NCI-H2171 (cell line): Measurements from ENCODE around the gene MRPS6.

ENCODE experiments used
- DNase-seq: peaks from one replicate; lab custom pipeline; 2025; lab: John Stamatoyannopoulos, UW

The MRPS6 gene

GRCh38 chr21:34071683-34072082 lies 1.7 kb upstream of the MRPS6 start:
- DNase-seq = no peak

GRCh38 chr21:34072145-34073031 lies 990 bp upstream of the MRPS6 start:
- DNase-seq = no peak

GRCh38 chr21:34073749-34074282 lies 438 bp downstream of the MRPS6 start:
- no peak for DNase-seq

GRCh38 chr21:34074283-34075090 lies 1.1 kb downstream of the MRPS6 start:
- no peak for DNase-seq

- DNase-seq = no peak
Measured at GRCh38 chr21:34075091-34075425, 1.7 kb downstream of the MRPS6 start.

GRCh38 chr21:34075760-34076660 lies 2.6 kb downstream of the MRPS6 start:
- no peak for DNase-seq

- DNase-seq = no peak
Measured at GRCh38 chr21:34076835-34077234, 3.5 kb downstream of the MRPS6 start.

- no peak for DNase-seq
Measured at GRCh38 chr21:34077888-34078287, 4.5 kb downstream of the MRPS6 start.

- no peak for DNase-seq
Measured at GRCh38 chr21:34078915-34079314, 5.5 kb downstream of the MRPS6 start.

- DNase-seq = no peak
Measured at GRCh38 chr21:34080710-34081109, 7.3 kb downstream of the MRPS6 start.

- DNase-seq = no peak
Measured at GRCh38 chr21:34082769-34083168, 9.4 kb downstream of the MRPS6 start.

GRCh38 chr21:34083357-34083756 lies 10.0 kb downstream of the MRPS6 start:
- no peak for DNase-seq

- no peak for DNase-seq
Measured at GRCh38 chr21:34085129-34085528, 11.8 kb downstream of the MRPS6 start.

GRCh38 chr21:34086887-34087306 lies 13.5 kb downstream of the MRPS6 start:
- no peak for DNase-seq

- no peak for DNase-seq
Measured at GRCh38 chr21:34088752-34089151, 15.4 kb downstream of the MRPS6 start.

- DNase-seq = no peak
Measured at GRCh38 chr21:34091032-34091431, 17.7 kb downstream of the MRPS6 start.

GRCh38 chr21:34091607-34092006 lies 18.2 kb downstream of the MRPS6 start:
- DNase-seq = no peak

- no peak for DNase-seq
Measured at GRCh38 chr21:34092262-34092921, 19.0 kb downstream of the MRPS6 start.

GRCh38 chr21:34093083-34093482 lies 19.7 kb downstream of the MRPS6 start:
- DNase-seq = no peak

- DNase-seq = no peak
Measured at GRCh38 chr21:34094949-34095348, 21.6 kb downstream of the MRPS6 start.

GRCh38 chr21:34097442-34097841 lies 24.1 kb downstream of the MRPS6 start:
- DNase-seq = no peak
